ENCODE measurements around the gene GSN.

Gene GSN

DNA sequence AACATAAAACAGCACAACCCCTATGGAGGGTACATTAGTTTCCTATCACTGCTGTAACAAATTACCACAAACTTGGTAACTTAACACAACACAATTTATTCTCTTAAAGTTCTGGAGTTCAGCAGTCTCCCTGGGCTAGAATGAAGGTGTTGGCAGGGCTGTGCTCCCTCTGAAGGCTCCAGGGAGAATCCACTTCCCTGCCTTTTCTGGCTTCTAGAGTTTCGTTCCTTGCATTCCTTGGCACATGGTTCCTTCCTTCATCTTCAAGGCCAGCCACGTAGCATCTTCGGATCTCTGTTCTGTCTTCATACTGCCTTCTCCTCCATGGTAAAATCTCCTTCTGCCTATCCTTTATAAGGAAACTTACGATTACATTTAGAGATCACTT lies 25.0 kb upstream of the GSN start:
- no peak for DNase-seq (ENCODE audit: low read depth in 3 of 3, low spot score in 1 of 3)

- DNase-seq (ENCODE audit: low read depth in 3 of 3, low spot score in 1 of 3), result no peak
These were observed 21.0 kb upstream of the GSN start for GRCh38 chr9:121246821-121247561.

GRCh38 chr9:121249563-121249962 lies 18.4 kb upstream of the GSN start:
- no peak for DNase-seq (ENCODE audit: low read depth in 3 of 3, low spot score in 1 of 3)

GRCh38 chr9:121252104-121252851 lies 15.7 kb upstream of the GSN start:
- DNase-seq (ENCODE audit: low read depth in 3 of 3, low spot score in 1 of 3), result no peak

DNA sequence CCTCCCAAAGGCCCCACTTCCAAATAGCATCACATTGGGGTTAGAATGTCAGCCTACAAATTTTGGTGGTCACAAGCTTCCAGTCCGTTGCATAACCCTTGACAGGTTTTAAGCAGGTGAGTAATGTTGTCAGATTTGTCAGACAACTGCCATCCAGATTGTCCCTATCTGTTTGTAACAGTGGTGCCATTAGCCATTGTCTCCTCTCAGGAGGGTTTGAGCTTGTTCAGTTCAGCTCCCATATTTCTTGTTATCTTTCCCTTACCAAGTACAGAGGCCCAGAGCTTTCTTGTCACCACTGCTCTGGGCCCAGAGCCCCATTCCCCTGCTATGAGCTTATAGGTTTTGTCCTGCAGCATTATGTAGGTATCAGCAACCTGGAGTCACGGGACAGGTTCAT lies 14.8 kb upstream of the GSN start:
- no peak for DNase-seq (ENCODE audit: low read depth in 3 of 3, low spot score in 1 of 3)

DNA sequence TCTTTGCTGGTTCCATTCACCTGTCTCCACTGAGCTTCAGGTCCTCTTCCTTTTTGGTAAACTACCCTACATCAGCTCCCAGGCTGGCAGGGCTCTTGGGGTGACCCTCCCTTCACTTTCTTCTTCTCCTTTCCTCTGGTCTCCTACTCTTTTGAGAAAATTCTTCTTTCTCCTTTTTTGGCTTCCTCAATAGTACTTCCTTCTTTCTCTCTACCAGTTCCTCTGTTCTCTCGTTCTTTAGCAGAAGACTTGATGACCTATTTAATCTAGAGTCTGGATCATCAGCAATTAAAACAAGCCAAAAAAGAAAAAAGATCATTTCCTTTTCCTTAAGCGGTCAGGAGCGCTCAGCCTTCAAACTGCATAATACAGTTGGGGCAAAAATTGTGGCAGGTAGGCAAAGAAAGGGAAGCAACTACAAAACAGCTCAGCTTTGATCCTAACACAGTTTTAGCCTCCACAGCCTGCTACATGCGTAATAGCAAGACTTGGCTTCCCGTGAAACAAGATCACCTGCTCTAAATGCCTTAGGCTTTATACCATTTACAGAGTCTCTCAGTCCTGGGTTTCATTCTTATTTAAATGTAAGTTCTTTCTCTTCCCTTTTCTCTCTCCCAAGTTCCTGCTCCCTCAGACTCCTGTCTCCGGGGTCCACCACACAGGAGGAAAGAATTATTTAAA lies 14.0 kb upstream of the GSN start:
- no peak for DNase-seq (ENCODE audit: low read depth in 3 of 3, low spot score in 1 of 3)

GRCh38 chr9:121259498-121259897 lies 8.5 kb upstream of the GSN start:
- DNase-seq (ENCODE audit: low read depth in 3 of 3, low spot score in 1 of 3), result no peak

- DNase-seq (ENCODE audit: low read depth in 3 of 3, low spot score in 1 of 3), result no peak
These were observed 8.0 kb upstream of the GSN start for GRCh38 chr9:121259935-121260334.

GRCh38 chr9:121260457-121261106 lies 7.4 kb upstream of the GSN start:
- DNase-seq (ENCODE audit: low read depth in 3 of 3, low spot score in 1 of 3), result no peak

DNA sequence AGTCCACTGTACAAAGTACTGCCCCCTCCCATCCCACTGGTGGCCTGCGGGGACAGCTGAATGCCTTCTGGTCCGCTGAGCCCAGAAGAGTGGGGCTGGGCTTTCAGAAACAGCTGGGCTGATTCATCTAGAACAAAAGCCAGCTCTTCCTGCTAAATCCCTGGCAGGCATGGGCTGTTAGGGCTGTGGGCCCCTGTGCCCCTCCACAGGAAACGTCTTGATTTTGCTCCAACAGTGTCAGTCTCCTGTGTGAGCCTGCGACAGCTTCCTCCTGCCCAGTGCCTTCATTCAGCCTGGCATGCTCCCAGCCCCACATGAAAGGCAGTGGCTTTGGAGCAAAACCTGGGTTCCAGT lies 6.9 kb upstream of the GSN start:
- no peak for DNase-seq (ENCODE audit: low read depth in 3 of 3, low spot score in 1 of 3)

DNA sequence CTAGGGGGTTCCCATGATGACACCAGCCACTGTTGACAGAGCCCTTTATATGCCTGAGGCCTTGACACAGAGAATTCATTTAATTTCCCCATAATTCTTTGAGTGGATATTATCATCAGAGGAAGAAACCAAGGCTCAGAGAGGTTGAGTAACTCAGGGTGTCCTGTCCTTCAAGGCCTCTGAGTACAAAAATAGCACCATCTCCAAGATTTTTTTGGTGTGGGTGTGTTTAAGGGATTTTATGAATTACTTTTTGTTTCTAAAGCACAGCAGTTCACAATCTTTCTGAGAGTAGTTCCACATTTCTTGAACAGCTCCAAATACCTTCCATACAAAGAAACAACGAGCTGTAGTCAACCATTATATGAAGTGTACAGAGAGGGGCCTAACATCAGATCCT lies 6.2 kb upstream of the GSN start:
- no peak for DNase-seq (ENCODE audit: low read depth in 3 of 3, low spot score in 1 of 3)

- DNase-seq (ENCODE audit: low read depth in 3 of 3, low spot score in 1 of 3), result no peak
These were observed 5.5 kb upstream of the GSN start for GRCh38 chr9:121262423-121262822.

DNA sequence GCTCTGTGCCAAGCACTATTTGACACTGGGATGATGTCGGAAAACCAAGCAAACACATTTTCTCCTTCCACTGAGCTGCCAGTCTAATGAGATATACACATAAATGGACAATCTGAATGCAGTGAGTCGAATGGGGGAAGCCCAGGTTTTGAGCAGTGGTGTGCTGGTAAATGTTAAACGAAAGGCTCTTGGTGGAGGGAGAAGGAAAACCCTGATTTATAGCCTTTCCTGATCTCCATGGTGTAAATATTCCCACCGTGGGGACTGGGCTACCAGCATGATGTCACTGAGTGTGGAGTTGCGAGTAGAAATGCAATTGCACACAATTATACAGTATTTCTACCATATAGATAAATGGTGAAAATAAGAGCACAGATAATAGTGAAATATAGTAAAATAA lies 5.0 kb upstream of the GSN start:
- no peak for DNase-seq (ENCODE audit: low read depth in 3 of 3, low spot score in 1 of 3)

DNA sequence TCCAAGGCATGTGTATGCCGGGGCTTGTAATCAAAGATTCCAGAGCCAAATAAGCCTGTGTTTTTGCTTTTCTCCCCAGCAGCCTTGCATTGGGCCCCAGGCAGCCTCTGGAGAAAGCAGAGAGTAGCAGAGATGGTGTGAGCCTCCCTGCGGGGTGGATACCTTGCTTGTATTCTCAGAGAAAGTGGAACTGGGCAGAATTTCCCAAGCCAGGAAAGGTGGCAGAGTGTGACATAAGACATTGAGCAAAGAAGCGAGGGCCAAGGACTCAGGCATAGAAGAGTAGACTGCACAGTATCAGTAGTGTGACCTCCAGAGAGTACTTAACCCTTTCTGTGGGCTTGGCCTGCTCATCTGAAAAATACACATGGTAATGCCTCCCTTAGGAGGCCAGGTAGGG lies 1.6 kb upstream of the GSN start:
- no peak for DNase-seq (ENCODE audit: low read depth in 3 of 3, low spot score in 1 of 3)

- DNase-seq (ENCODE audit: low read depth in 3 of 3, low spot score in 1 of 3), result no peak
These were observed 884 bp upstream of the GSN start for GRCh38 chr9:121266906-121267650.

GRCh38 chr9:121268598-121268850 lies 562 bp downstream of the GSN start:
- no peak for DNase-seq (ENCODE audit: low read depth in 3 of 3, low spot score in 1 of 3)

DNA sequence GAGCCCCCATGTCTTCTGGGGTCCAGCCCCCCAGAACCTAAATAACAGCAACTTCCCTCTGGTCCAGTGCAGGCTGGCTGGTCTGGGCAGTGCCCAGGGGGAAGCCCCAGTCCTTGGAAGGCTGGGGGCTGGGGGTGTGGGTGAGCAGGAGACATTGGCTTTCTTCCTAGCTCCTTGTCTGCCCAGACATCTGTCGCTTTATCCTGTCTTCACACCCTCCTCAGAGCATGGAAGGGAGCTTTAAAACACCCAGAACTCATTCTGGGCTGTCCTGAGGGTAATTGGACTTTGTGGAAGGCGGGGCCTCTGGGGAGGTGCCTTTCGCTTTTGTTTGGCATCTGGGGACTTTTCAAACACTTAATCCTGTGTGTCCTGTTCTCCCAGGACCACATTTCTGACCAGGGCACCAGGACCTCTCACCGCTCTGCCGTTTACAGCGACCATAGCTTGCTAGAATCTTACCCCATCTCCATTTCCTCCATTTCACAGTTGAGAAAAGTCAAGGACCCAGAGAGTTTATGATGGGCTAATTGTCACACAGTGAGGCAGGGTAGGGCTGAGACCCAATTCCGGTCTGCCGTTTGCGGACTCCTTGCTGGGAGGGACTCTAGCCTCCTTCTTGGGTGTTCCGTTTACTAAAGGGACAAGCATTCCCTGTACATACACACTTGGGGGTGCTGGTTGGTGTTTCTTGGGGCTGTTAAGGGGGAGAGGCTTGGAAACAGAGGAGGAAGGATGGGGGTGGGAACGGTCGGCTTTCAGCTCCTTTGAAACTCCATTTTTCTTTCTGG lies 1.1 kb downstream of the GSN start:
- DNase-seq (ENCODE audit: low read depth in 3 of 3, low spot score in 1 of 3), result no peak

DNA sequence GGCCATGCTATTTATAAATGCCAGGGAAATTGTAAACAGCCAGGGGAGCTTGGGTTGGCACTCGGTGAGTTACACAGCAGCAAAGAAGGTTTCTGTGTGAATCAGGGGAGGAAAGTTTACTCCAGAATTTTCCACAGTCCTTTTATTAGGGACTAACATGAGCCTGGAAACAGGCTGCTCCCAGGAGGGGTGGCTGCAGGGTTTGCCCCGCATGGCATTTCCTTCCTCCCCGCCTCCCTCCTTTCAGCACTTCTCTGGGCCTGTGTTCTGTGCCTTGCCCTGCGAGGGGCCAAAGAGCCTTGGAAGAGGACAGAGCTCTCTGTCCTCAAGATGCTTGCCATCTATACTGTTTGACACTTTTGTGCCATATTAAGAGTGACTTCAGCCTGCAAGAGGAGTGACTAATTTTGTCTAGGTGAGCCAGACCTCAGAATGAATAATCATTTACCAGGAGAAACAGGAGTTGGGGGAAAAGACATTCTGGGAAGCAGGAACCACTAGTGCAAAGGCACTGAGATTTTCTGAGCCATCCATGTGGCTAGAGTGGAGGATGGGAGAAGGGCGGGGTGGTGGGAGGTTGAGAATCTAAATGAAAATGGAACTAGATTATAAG lies 1.8 kb downstream of the GSN start:
- no peak for DNase-seq (ENCODE audit: low read depth in 3 of 3, low spot score in 1 of 3)

GRCh38 chr9:121271368-121272341 lies 3.7 kb downstream of the GSN start:
- DNase-seq (ENCODE audit: low read depth in 3 of 3, low spot score in 1 of 3), result no peak
